Astrocyte (in vitro differentiated cells and primary cell): Measurements from ENCODE around the gene CDH8.

Experiments
- CTCF ChIP-seq: IDR thresholded peaks from 2 replicates; pipeline ENCODE4 v1.5.1; 2011; ENCODE audit warnings: low read depth, mild to moderate bottlenecking, inconsistent platforms, low read length, moderate library complexity; ENCODE audit not compliant: insufficient read depth
- EZH2 ChIP-seq: IDR thresholded peaks from 2 replicates; pipeline ENCODE4 v1.6.1; 2012; ENCODE audit warnings: mild to moderate bottlenecking, low read length, inconsistent platforms; ENCODE audit not compliant: insufficient read depth

DNA sequence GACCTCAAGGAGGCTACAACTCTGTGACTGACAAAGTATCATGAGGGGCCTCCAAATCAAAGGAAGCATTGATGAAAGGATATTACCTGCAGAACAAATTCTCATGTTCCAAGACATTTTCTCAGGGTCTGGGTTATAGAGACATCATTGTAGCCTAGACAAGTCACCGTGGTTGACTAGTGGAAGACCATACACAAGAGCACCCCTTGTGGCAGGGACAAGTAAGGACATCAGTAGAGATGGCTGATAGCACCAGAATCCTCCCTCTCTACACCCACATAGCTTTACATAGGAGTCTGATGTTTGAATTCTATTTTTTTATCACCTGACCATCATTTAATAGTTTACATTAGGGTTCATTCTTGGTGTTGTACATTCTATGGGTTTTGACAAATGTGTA lies 32.5 kb upstream of the CDH8 start:
- TF ChIP-seq CTCF (no peak), EZH2 (no peak)
